CD8-positive, alpha-beta memory T cell (primary cell): ENCODE results near the gene GATD1. TPM values are rescaled to one million over a fixed set of nuclear protein-coding genes. Genes with fewer than 3 reads are reported as not detected.

ENCODE experiments used
- CTCF ChIA-PET: fragments of 350-600 bp; sonication (Branson Sonifier 250); formaldehyde crosslinking; loops from one replicate; lab custom pipeline; 2021; ENCODE audit warnings: antibody characterized with exemption; lab: Charles Lee
- POLR2A ChIA-PET: fragments of 350-600 bp; sonication (Branson Sonifier 250); formaldehyde crosslinking; loops from one replicate; lab custom pipeline; 2021; ENCODE audit warnings: antibody characterized with exemption; lab: Charles Lee
- DNase-seq, 5 donors: peaks; one replicate each; pipeline versions ENCODE4 v3.0.0 to v3.0.0-alpha.2; 2020 to 2022; ENCODE audit warnings: mixed read lengths in 1 of 5
- H3K27ac ChIP-seq: one replicate; pipeline ENCODE4 v1.7.0; 2013; ENCODE audit warnings: low read depth, mild to moderate bottlenecking, low read length, moderate library complexity
- H3K27me3 ChIP-seq: 2 replicates; pipeline ENCODE4 v1.7.0; 2013; ENCODE audit warnings: low read length, mild to moderate bottlenecking; ENCODE audit not compliant: insufficient read depth, poor library complexity, severe bottlenecking
- H3K36me3 ChIP-seq: 2 replicates; pipeline ENCODE4 v1.7.0; 2013; ENCODE audit warnings: mild to moderate bottlenecking, low read length, moderate library complexity; ENCODE audit not compliant: insufficient read depth
- H3K4me1 ChIP-seq: 2 replicates; pipeline ENCODE4 v1.7.0; 2013; ENCODE audit warnings: mild to moderate bottlenecking, low read length, moderate library complexity; ENCODE audit not compliant: insufficient read depth
- H3K4me3 ChIP-seq: 2 replicates; pipeline ENCODE4 v1.7.0; 2013; ENCODE audit warnings: mild to moderate bottlenecking, low read length
- H3K9me3 ChIP-seq: 2 replicates; pipeline ENCODE4 v1.7.0; 2013; ENCODE audit warnings: mild to moderate bottlenecking, low read length
- H3K27ac Mint-ChIP-seq, 8 donors: one replicate each; pipeline ENCODE4 v1.8.0; 2020 to 2021; ENCODE audit warnings: mixed read lengths in 8 of 8, mild to moderate bottlenecking in 6 of 8, inconsistent platforms in 3 of 8, moderate library complexity in 3 of 8
- H3K27me3 Mint-ChIP-seq, 2 donors: one replicate each; pipeline ENCODE4 v1.8.0; 2020 to 2021; ENCODE audit warnings: mixed read lengths in 2 of 2, mild to moderate bottlenecking in 1 of 2, moderate library complexity in 1 of 2
- H3K36me3 Mint-ChIP-seq, 3 donors: one replicate each; pipeline ENCODE4 v1.8.0; 2020 to 2021; ENCODE audit warnings: mixed read lengths in 3 of 3, inconsistent platforms in 1 of 3, mild to moderate bottlenecking in 1 of 3
- H3K4me1 Mint-ChIP-seq, 3 donors: one replicate each; pipeline ENCODE4 v1.8.0; 2020 to 2021; ENCODE audit warnings: mixed read lengths in 3 of 3, inconsistent platforms in 1 of 3, mild to moderate bottlenecking in 1 of 3
- H3K4me3 Mint-ChIP-seq, 7 donors: one replicate each; pipeline ENCODE4 v1.8.0; 2020 to 2021; ENCODE audit warnings: mixed read lengths in 7 of 7, mild to moderate bottlenecking in 6 of 7, moderate library complexity in 4 of 7, inconsistent platforms in 2 of 7
- H3K9me3 Mint-ChIP-seq, 5 donors: one replicate each; pipeline ENCODE4 v1.8.0; 2020 to 2022; ENCODE audit warnings: mixed read lengths in 5 of 5, mild to moderate bottlenecking in 3 of 5, moderate library complexity in 2 of 5, inconsistent platforms in 1 of 5
- polyA plus RNA-seq: library from polyadenylated mRNA; unstranded; fragments of 300-500 nt; fragmentation: Illumina TruSeq; gene quantifications from one replicate; pipeline ENCODE4 v1.2.3, GENCODE V29; 2021
- total RNA-seq, 2 experiments: library from RNA; stranded (reverse); gene quantifications; one replicate each; pipeline ENCODE4 v1.2.3, GENCODE V29; 2021

GATD1 gene
- total and polyA plus RNA-seq, 3 experiments from 2014 or later = 12.9 to 56.3 (median 53.0) TPM

DNA sequence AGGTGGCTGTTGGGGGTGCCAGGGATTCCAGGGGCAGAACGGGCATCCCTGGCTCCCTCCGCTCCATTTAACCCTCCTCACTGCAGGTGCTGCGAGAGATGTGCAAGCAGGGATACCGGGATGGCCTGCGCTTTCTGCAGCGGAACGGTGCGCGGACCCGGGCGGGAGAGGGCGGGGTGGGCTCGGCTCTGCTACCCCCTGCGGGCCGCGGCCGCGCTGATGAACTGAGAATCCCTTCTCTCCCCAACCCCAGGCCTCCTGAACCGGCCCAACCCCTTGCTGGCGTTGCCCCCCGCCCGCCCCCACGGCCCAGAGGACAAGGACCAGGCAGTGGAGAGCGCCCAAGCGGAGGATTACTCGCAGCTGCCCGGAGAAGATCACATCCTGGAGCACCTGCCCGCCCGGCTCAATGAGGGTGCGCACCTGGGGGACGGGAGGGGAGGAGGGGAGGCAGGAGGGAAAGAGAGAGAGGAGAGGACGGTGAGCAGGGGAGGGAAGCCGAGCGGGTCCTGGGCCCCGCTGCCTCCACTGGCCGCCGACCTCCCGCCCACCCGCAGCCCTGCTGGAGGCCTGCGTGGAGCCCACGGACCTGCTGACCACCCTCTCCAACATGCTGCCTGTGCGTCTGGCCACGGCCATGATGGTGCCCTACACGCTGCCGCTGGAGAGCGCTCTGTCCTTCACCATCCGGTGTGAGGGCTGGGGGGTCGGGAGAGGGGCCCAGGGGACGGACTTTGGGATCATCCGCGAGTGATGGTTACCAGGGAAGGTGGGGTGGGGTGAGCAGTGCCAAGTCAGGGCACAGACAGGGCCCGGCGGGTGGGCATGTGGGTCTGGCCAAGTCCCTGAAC, 46.4 kb upstream of the GATD1 start:
- Mint-ChIP-seq H3K27ac (peak overlapping the region in 2 of 8 donors; percentile 33 to 69), H3K36me3 (peaks cover 0 to 37% (median 4%) of the 10 kb centered on the region in 3 donors), H3K9me3 (no peaks in the 10 kb centered on the region), H3K4me1 (peaks cover 10 to 38% (median 14%) of the 10 kb centered on the region in 3 donors), H3K4me3 (no peak overlapping the region), H3K27me3 (peaks cover 9 to 10% of the 10 kb centered on the region in 2 donors)
- Histone ChIP-seq H3K27me3 (peaks cover 9% of the 10 kb centered on the region), H3K9me3 (no peaks in the 10 kb centered on the region), H3K27ac (no peak overlapping the region), H3K4me3 (no peak overlapping the region), H3K36me3 (no peaks in the 10 kb centered on the region), H3K4me1 (peaks cover 32% of the 10 kb centered on the region)
- POLR2A ChIA-PET = interaction anchor here (0.6 to 1.1 kb wide), 2 partner anchors 13 to 15 kb away, joined by 3 read pairs; no protein-coding TSS in a partner anchor
- CTCF ChIA-PET = interaction anchor here (1.7 kb wide), 1 partner anchor 15 kb away, joined by 5 read pairs; no protein-coding TSS in a partner anchor
- DNase-seq = no peak

DNA sequence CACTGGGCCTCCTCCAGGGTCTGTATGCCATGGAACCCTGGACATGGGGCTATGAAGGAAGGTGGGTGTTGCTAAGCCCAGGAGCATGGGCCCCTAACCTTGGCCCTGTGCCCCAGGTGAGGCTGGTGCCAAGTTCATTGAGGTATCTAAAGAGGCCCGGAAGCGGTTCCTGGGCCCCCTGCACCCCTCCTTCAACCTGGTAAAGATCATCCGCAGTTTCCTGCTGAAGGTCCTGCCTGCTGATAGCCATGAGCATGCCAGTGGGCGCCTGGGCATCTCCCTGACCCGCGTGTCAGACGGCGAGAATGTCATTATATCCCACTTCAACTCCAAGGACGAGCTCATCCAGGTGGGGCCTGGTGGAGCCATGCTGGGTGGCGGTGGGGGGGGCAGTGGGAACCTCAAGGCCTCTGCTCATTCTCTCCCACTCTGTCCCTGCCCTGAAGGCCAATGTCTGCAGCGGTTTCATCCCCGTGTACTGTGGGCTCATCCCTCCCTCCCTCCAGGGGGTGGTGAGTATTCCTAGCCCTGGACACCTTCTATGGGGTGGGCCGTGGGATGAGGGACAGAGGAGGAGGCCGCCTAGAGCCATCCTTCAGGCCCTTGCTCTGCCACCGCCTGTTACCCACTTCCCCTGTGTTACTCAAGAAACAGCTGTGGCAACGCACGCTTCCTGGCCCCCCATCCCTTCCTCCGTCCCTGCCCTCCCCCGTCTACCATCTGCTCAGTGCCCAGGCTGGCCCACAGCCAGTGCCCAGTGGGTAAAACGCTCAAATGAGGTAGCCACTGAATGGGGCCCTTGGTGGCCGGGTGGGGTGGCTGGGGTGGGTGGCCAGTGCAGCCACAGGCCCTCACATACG, 44.5 kb upstream of the GATD1 start:
- DNase-seq = no peak
- H3K4me1 Mint-ChIP-seq = peaks cover 10 to 26% (median 11%) of the 10 kb centered on the region in 3 donors
- H3K9me3 Mint-ChIP-seq = no peaks in the 10 kb centered on the region
- H3K9me3 ChIP-seq = no peaks in the 10 kb centered on the region
- no peak overlapping the region for H3K27ac Mint-ChIP-seq
- peaks cover 0 to 5% of the 10 kb centered on the region in 2 donors for H3K27me3 Mint-ChIP-seq
- ChIA-PET CTCF (interaction anchor here (1.2 to 1.7 kb wide), 4 partner anchors 10 to 27 kb away, joined by 3 to 6 read pairs (median 4); no protein-coding TSS in a partner anchor), POLR2A (interaction anchor here (1.3 kb wide), 1 partner anchor 10 kb away, joined by 7 read pairs; no protein-coding TSS in a partner anchor)
- H3K27me3 ChIP-seq = no peaks in the 10 kb centered on the region
- peaks cover 25% of the 10 kb centered on the region for H3K4me1 ChIP-seq
- no peaks in the 10 kb centered on the region for H3K36me3 ChIP-seq
- H3K27ac ChIP-seq = no peak overlapping the region
- peaks cover 0 to 37% (median 4%) of the 10 kb centered on the region in 3 donors for H3K36me3 Mint-ChIP-seq
- peak overlapping the region; percentile 35 to 95 (median 65) for H3K4me3 Mint-ChIP-seq
- no peak overlapping the region for H3K4me3 ChIP-seq

DNA sequence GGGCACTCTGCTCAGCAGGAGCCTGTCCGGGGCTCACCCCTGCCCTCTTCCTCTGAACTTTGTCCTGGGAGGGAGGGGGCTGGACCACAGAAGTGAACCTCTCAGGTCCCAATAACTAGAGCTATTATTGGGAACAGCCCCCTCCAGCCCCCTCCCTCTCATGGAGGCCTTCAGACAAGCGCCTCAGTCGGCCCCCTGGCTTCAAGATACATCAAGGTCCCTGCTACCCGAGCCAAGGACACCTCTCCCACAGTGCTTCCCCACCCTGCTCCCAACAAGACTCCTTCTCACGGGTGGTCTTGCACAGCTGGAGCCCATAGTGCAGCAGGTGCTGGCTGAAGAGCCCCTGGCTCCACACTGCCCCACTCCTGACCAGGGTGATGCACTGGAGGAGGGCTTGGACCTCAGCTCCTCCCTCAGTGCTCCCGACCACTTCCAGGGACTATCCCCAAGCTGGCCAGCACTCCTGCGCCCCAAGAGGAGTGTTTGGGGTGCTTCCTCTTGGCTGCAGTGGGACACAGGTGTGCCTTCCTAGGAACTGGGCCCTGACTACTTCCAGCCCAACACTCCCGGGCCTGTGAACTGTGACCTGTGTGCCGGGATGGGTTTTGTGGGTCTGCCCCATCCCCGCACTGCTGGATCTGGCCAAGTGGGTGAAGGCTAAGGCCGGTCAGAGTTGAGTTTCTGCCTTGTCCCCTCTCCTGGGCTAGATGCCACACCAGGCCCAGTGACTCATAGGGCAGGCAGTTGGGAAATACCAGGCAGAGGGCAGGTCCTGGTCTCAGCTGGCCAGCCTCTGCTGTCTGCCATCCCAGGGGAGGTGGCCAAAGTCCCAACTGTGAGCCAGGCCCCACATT, 43.6 kb upstream of the GATD1 start:
- Mint-ChIP-seq H3K27me3 (peaks cover 0 to 2% of the 10 kb centered on the region in 2 donors), H3K9me3 (no peaks in the 10 kb centered on the region), H3K4me3 (peak overlapping the region; percentile 84 to 95 (median 89)), H3K36me3 (peaks cover 0 to 37% (median 4%) of the 10 kb centered on the region in 3 donors), H3K27ac (peak overlapping the region in 6 of 8 donors; percentile 50 to 94 (median 66)), H3K4me1 (peaks cover 6 to 21% (median 7%) of the 10 kb centered on the region in 3 donors)
- no peaks in the 10 kb centered on the region for H3K27me3 ChIP-seq
- DNase-seq = no peak
- H3K9me3 ChIP-seq = no peaks in the 10 kb centered on the region
- H3K27ac ChIP-seq = peak overlapping the region; percentile 75
- POLR2A ChIA-PET = interaction anchor here (0.6 to 2.7 kb wide), 11 partner anchors 8 to 540 kb away, joined by 3 to 38 read pairs (median 8); partner anchors contain the start of genes CD151, POLR2L, RNH1 and RPLP2
- H3K4me3 ChIP-seq = peak overlapping the region; percentile 84
- CTCF ChIA-PET = interaction anchor here (1.9 kb wide), 1 partner anchor 15 kb away, joined by 5 read pairs; the partner anchor contains the start of gene PIDD1
- no peaks in the 10 kb centered on the region for H3K36me3 ChIP-seq
- peaks cover 21% of the 10 kb centered on the region for H3K4me1 ChIP-seq

DNA sequence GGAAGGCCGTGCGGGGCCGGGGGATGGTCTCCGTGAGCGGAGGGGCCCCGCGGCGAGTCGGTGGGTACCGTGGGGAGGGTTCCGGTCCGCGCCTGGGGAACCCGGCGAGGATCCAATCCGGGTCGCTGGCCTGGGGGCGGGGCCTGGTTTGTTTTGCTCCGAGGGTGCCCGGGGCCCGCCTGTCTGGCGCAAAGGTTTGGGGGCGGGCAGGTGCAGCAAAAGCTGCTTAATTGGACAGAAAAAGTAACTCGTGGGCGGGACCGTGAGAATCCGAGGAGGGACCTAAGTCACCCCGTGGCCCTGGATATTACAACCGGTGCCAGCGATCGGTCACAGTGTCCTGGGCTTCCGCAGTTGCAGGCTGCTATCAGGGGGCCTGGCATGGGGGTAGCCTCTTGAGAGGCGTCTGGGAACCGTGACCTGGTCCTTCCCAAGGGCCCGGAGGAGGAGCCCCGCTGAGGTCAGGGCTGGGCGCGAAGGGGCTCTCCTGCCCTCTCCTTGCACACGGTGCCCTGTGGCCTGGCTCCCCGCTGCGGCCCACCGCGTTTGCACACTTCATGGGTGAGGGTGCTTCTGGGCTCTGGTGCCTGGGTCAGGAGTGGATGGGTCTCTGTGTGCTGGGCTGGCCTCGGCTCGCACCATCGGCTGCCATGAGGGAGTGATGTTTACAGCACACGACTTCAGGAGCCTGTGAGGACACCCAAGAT, 42.8 kb upstream of the GATD1 start:
- CTCF ChIA-PET = interaction anchor here (1.5 to 1.9 kb wide), 4 partner anchors 11 to 19 kb away, joined by 3 to 5 read pairs (median 4); partner anchors contain the start of gene PIDD1
- POLR2A ChIA-PET = interaction anchor here (0.6 to 2.7 kb wide), 16 partner anchors 9 to 539 kb away, joined by 3 to 38 read pairs (median 6); partner anchors contain the start of genes CD151, POLR2L, RNH1 and RPLP2
- Histone ChIP-seq H3K36me3 (no peaks in the 10 kb centered on the region), H3K4me3 (peak overlapping the region; percentile 84), H3K27ac (peak overlapping the region; percentile 75), H3K27me3 (no peaks in the 10 kb centered on the region), H3K4me1 (peaks cover 21% of the 10 kb centered on the region), H3K9me3 (no peaks in the 10 kb centered on the region)
- H3K4me1 Mint-ChIP-seq = peaks cover 6 to 20% (median 7%) of the 10 kb centered on the region in 3 donors
- H3K36me3 Mint-ChIP-seq = peaks cover 0 to 32% (median 2%) of the 10 kb centered on the region in 3 donors
- H3K9me3 Mint-ChIP-seq = no peaks in the 10 kb centered on the region
- peak overlapping the region; percentile 80 to 95 (median 88) for H3K27ac Mint-ChIP-seq
- peaks cover 0 to 1% of the 10 kb centered on the region in 2 donors for H3K27me3 Mint-ChIP-seq
- H3K4me3 Mint-ChIP-seq = peak overlapping the region; percentile 84 to 95 (median 89)
- DNase-seq = peak; percentile 95 to 97 (median 96)

DNA sequence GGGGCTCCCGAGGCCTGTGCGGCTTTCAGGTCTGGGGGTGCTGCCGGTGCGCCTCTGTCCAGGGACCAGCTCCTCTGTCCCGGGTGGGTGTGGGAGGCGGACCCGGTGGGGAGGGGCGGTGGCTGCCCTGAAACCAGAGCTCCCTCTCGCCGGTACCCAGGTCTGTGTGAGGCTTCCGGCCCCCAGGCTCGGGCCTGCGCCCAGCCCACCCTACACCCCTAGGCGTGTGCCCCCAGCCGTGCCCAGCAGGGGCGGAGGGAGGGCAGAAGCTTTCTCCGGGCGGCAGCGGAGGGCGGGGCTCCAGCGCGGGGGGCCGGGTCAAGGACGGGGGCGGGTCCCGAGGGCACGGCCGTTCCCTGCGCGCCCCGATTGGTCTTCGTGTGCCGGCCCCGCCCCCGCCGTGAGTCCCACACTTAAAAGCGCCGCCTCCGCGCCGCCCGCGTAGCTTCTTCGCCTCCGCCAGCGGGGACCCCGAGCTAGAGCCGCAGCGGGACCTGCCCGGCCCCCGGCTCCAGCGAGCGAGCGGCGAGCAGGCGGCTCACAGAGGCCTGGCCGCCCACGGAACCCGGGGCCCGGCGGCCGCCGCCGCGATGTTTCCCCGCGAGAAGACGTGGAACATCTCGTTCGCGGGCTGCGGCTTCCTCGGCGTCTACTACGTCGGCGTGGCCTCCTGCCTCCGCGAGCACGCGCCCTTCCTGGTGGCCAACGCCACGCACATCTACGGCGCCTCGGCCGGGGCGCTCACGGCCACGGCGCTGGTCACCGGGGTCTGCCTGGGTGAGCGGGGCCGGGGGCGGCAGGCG, 42.0 kb upstream of the GATD1 start:
- no peaks in the 10 kb centered on the region for H3K36me3 ChIP-seq
- H3K27ac ChIP-seq = peak overlapping the region; percentile 75
- Mint-ChIP-seq H3K9me3 (no peaks in the 10 kb centered on the region), H3K4me1 (peaks cover 6 to 18% (median 7%) of the 10 kb centered on the region in 3 donors), H3K36me3 (peaks cover 0 to 27% (median 0%) of the 10 kb centered on the region in 3 donors), H3K27ac (peak overlapping the region in 6 of 8 donors; percentile 70 to 94 (median 84)), H3K4me3 (peak overlapping the region; percentile 84 to 95 (median 89)), H3K27me3 (no peaks in the 10 kb centered on the region)
- peak overlapping the region; percentile 84 for H3K4me3 ChIP-seq
- no peaks in the 10 kb centered on the region for H3K9me3 ChIP-seq
- peaks cover 21% of the 10 kb centered on the region for H3K4me1 ChIP-seq
- ChIA-PET CTCF (interaction anchor here (0.7 to 1.9 kb wide), 9 partner anchors 9 to 22 kb away, joined by 3 to 5 read pairs (median 4); partner anchors contain the start of gene PIDD1), POLR2A (interaction anchor here (0.6 to 2.7 kb wide), 18 partner anchors 8 to 612 kb away, joined by 3 to 38 read pairs (median 5); partner anchors contain the start of genes BET1L, CD151, POLR2L and RIC8A)
- DNase-seq = peak; percentile 90 to 93 (median 92)
- no peaks in the 10 kb centered on the region for H3K27me3 ChIP-seq
